ENCODE measurements around the gene ERC2.

Gene ERC2

GRCh38 chr3:56001991-56002390 lies 466.3 kb downstream of the ERC2 start:
- no peak for TF ChIP-seq CTCF (IDR thresholded peaks at IDR 0.05)

- TF ChIP-seq CTCF (IDR thresholded peaks at IDR 0.05) = no peak
Measured at GRCh38 chr3:56001537-56001936, 466.7 kb downstream of the ERC2 start.

GRCh38 chr3:55989366-55989765 lies 478.9 kb downstream of the ERC2 start:
- no peak for TF ChIP-seq CTCF (IDR thresholded peaks at IDR 0.05)

GRCh38 chr3:55988905-55989304 lies 479.4 kb downstream of the ERC2 start:
- TF ChIP-seq CTCF (IDR thresholded peaks at IDR 0.05) = no peak

GRCh38 chr3:55984626-55985025 lies 483.6 kb downstream of the ERC2 start:
- TF ChIP-seq CTCF (IDR thresholded peaks at IDR 0.05) = no peak

- TF ChIP-seq CTCF (IDR thresholded peaks at IDR 0.05) = no peak
Measured at GRCh38 chr3:55978953-55979352, 489.3 kb downstream of the ERC2 start.

- no peak for TF ChIP-seq CTCF (IDR thresholded peaks at IDR 0.05)
Measured at GRCh38 chr3:55974421-55975165, 493.7 kb downstream of the ERC2 start.

- TF ChIP-seq CTCF (IDR thresholded peaks at IDR 0.05) = no peak
Measured at GRCh38 chr3:55969634-55970033, 498.6 kb downstream of the ERC2 start.
